Skeletal muscle satellite cell (primary cell): Measurements from ENCODE around the gene MMP8.

Source experiments
- H3K27me3 ChIP-seq: 2 replicates; pipeline ENCODE4 v1.7.0; 2013; ENCODE audit warnings: low read length; ENCODE audit not compliant: control insufficient read depth, insufficient read depth
- H3K36me3 ChIP-seq: 2 replicates; pipeline ENCODE4 v1.7.0; 2013; ENCODE audit warnings: mild to moderate bottlenecking, control low read depth, low read length; ENCODE audit not compliant: insufficient read depth
- H3K4me1 ChIP-seq: 2 replicates; pipeline ENCODE4 v1.7.0; 2013; ENCODE audit warnings: low read length; ENCODE audit not compliant: control insufficient read depth, insufficient read depth
- H3K4me2 ChIP-seq: 2 replicates; pipeline ENCODE4 v1.7.0; 2013; ENCODE audit warnings: mild to moderate bottlenecking, low read length
- H3K4me3 ChIP-seq: 2 replicates; pipeline ENCODE4 v1.7.0; 2013; ENCODE audit warnings: low read length
- H3K9ac ChIP-seq: 2 replicates; pipeline ENCODE4 v1.7.0; 2013; ENCODE audit warnings: mild to moderate bottlenecking, low read depth, low read length, moderate library complexity
- H3K9me3 ChIP-seq: replicated peaks from 2 replicates; pipeline ENCODE4 v1.7.0; 2013; ENCODE audit warnings: mild to moderate bottlenecking, control low read depth, low read length

Gene MMP8

GRCh38 chr11:102717280-102717679, 7.5 kb downstream of the MMP8 start:
- Histone ChIP-seq H3K4me2 (no peak overlapping the region), H3K4me1 (no peaks in the 10 kb centered on the region), H3K9me3 (no peaks in the 10 kb centered on the region), H3K9ac (no peak overlapping the region), H3K27me3 (peaks cover 67% of the 10 kb centered on the region), H3K4me3 (no peak overlapping the region), H3K36me3 (no peaks in the 10 kb centered on the region)

- Histone ChIP-seq H3K4me1 (no peaks in the 10 kb centered on the region), H3K4me2 (no peak overlapping the region), H3K9me3 (no peaks in the 10 kb centered on the region), H3K4me3 (no peak overlapping the region), H3K27me3 (peaks cover 75% of the 10 kb centered on the region), H3K36me3 (no peaks in the 10 kb centered on the region), H3K9ac (no peak overlapping the region)
These were observed 8.2 kb downstream of the MMP8 start for GRCh38 chr11:102716527-102716926.

DNA sequence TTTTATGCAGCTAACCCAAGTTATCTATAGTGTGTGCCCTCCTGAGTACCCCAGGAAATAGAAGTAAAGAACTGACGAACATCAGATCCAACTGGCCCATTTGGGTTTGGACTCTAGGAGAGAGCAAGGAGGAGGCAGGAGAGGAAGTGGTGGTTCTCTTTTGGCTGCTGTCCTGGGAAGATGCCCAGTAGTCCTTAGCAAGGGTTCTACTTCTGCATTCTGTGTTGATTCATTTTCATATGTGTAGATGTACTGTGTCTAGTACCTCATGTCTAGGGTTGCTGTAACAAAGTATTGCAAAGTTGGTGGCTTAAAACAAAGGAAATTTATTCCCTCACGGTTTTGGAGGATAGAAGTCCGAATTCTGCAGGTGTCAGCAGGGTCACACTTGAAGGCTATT, 12.6 kb downstream of the MMP8 start:
- no peak overlapping the region for H3K4me2 ChIP-seq
- peaks cover 60% of the 10 kb centered on the region for H3K27me3 ChIP-seq
- no peaks in the 10 kb centered on the region for H3K9me3 ChIP-seq
- H3K4me3 ChIP-seq: no peak overlapping the region
- H3K9ac ChIP-seq: no peak overlapping the region
- no peaks in the 10 kb centered on the region for H3K36me3 ChIP-seq
- no peaks in the 10 kb centered on the region for H3K4me1 ChIP-seq

DNA sequence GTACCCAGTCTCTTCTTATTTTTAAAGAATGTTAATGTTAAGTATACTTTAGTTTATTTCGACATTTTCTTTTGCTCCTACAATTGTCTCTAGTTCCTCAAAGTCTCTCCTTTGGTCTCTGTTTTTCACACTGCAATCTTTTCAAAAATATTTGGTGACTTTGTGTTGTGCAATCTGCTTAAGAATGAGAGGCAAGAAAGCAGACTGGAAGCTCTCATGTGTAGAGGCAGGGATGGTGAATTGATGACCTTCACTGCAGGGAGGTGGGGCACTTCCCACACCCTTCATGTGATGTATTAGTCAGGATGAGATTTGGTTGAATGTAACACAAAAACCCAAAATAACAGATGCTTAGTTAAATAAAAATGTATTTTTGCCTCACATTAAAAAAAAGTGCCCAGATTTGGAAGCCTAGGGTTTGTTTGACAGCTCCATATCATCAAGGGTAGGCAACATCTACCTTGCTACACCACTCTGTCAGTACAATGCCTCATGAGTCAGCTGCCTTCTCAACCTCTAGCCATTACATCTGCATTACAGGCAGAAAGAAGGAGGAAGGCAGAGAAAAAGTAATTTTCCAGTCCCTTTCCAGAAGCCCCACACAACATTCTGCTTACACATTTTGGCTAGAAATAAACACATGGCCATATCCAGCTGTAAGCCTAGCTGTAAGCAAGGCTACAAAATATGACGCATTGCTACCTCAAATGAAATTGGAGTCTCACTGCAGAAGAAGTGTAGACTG, 15.4 kb downstream of the MMP8 start:
- H3K9ac ChIP-seq: no peak overlapping the region
- no peak overlapping the region for H3K4me2 ChIP-seq
- peaks cover 40% of the 10 kb centered on the region for H3K27me3 ChIP-seq
- no peak overlapping the region for H3K4me3 ChIP-seq
- H3K36me3 ChIP-seq: no peaks in the 10 kb centered on the region
- no peaks in the 10 kb centered on the region for H3K9me3 ChIP-seq
- no peaks in the 10 kb centered on the region for H3K4me1 ChIP-seq

DNA sequence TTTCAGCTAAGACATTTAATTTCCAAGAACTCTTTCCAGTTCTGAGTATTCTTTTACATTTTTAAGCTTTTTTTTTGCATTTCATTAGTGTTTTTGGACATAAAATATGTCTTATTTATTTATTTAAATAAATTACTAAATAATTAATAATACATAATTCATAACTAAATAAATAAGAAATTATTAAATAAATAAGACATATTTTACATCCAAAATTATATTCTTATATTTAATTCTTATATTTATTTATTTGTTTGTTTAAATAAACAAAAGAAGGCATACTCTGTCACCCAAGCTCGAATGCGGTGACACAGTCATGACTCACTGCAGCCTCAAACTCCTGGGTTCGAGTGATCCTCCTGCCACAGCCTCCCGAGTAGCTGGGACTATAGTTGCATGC, 16.1 kb downstream of the MMP8 start:
- no peaks in the 10 kb centered on the region for H3K9me3 ChIP-seq
- H3K4me2 ChIP-seq: no peak overlapping the region
- H3K4me3 ChIP-seq: no peak overlapping the region
- H3K27me3 ChIP-seq: peaks cover 42% of the 10 kb centered on the region
- H3K36me3 ChIP-seq: no peaks in the 10 kb centered on the region
- H3K9ac ChIP-seq: no peak overlapping the region
- H3K4me1 ChIP-seq: no peaks in the 10 kb centered on the region

DNA sequence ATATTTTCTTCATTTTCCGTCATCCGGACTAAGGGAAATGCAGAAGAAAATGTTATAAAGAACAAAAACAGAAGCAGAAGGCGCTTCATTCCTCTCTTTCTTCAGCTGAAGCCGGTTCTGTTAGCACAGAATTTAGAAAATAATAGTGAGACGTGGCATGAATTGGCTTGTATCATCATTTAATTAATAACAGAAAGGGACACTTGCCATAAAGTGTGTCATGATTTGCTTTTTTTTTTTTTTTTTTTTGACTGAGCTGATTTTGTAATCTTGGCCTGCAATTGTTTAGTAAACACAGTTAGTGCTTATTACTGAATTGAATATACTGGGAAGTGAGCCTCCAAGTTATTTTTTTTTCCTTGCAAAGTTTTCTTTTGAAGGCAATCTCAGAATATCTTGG, 19.1 kb downstream of the MMP8 start, which contains the start of gene MMP27:
Gene MMP27 (minus strand): TSS at position 144 of the 400 bp plus-strand sequence. CDS start 55 bp downstream, at position 89.
- H3K9ac ChIP-seq: no peak within 1 kb of the TSS

DNA sequence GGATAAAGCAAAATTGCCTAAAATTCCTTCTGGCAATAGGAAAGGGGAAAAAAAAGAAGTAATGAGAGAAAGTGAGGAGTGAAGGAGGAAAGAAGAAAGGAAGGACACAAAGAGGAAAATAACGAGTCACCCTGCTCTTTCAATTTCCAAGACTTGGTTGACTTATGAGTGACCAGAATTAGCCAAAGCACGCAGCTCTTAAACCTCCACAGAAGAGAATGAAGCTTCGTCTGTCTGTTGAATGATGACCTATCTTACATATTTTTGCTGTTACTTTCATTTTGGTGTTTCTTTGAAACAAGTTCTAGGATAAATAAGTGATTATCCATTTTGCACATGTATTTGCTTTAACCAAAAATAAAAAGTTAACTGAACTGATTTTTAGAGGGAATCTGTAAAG, 19.9 kb downstream of the MMP8 start:
- Histone ChIP-seq H3K27me3 (peaks cover 29% of the 10 kb centered on the region), H3K4me3 (no peak overlapping the region), H3K4me1 (no peaks in the 10 kb centered on the region), H3K9ac (no peak overlapping the region), H3K4me2 (no peak overlapping the region), H3K9me3 (no peaks in the 10 kb centered on the region), H3K36me3 (no peaks in the 10 kb centered on the region)

More for the DNA sequence above, 19.1 kb downstream of the MMP8 start, which contains the start of gene MMP27:
- H3K4me2 ChIP-seq: no peak within 1 kb of the TSS
- no peaks in the 10 kb centered on the region for H3K36me3 ChIP-seq
- no peaks in the 10 kb centered on the region for H3K4me1 ChIP-seq
- H3K9me3 ChIP-seq: no peaks in the 10 kb centered on the region
- H3K4me3 ChIP-seq: no peak within 1 kb of the TSS
- H3K27me3 ChIP-seq: peaks cover 34% of the 10 kb centered on the region

GRCh38 chr11:102703826-102704493, 20.8 kb downstream of the MMP8 start:
- H3K36me3 ChIP-seq: no peaks in the 10 kb centered on the region
- H3K9me3 ChIP-seq: no peaks in the 10 kb centered on the region

DNA sequence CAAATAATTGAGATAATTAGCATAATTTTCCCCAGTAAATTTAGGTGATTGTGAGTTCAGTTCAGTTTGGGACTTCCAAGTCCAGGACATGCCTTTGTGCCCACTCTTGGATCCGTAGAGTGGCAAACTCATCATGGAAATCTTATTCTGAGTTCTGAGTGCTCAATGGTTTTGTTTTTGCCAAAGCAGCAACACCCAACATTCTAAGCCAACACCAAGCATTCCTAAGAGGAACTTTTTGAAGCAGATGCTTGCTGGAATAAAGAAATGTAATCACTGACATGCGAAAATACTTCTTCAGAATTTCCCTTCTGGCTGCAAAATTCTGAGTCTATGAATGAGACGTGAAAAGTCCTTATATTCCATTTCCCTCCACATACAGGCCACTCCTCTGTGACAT, 29.6 kb downstream of the MMP8 start:
- Histone ChIP-seq H3K36me3 (no peaks in the 10 kb centered on the region), H3K9me3 (no peaks in the 10 kb centered on the region), H3K4me3 (no peak overlapping the region), H3K9ac (no peak overlapping the region), H3K4me2 (no peak overlapping the region), H3K4me1 (no peaks in the 10 kb centered on the region), H3K27me3 (peaks cover 31% of the 10 kb centered on the region)

More at GRCh38 chr11:102703826-102704493, 20.8 kb downstream of the MMP8 start:
- H3K9ac ChIP-seq: no peak overlapping the region
- peaks cover 29% of the 10 kb centered on the region for H3K27me3 ChIP-seq
- H3K4me1 ChIP-seq: no peaks in the 10 kb centered on the region
- no peak overlapping the region for H3K4me3 ChIP-seq
- H3K4me2 ChIP-seq: no peak overlapping the region

DNA sequence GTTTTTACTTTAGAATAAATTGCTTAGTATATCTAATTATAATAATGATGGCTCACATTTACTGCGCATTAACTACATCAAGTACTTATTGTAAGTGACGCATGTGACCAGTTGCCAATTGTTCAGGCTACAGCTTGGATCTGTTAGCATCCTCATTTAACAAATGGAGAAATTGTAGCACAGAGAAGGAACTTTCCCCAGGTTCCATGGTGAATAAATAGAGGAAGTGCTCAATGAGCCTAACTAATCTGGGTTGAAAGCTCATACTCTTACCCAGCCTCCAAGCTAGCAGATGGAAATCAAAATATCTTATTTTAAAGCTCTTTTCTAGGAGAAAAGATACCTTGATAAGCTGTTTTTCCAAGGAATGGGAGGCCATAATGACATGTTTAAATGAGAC, 39.0 kb downstream of the MMP8 start:
- Histone ChIP-seq H3K27me3 (peaks cover 2% of the 10 kb centered on the region), H3K9ac (no peak overlapping the region), H3K4me1 (no peaks in the 10 kb centered on the region), H3K4me2 (no peak overlapping the region), H3K4me3 (no peak overlapping the region), H3K36me3 (no peaks in the 10 kb centered on the region), H3K9me3 (no peaks in the 10 kb centered on the region)

DNA sequence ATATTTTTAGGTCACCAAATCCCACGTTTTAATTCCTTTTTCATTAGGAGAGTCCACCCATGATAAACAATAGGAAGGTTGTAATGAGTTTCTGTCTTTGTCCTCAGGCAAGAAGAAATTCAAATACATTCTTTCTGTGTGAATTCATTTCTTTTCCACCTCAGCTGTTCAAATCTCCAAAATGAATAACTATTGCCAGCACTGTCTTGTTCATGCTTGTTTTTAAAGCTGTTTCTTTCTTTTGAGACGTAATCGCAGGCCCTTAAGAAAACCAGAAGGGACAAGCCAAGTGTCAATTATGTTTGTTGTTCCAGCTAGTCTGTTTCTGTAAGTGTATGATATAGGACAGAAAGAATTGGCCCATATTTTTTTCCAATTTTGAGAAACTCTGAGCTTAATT, 39.4 kb downstream of the MMP8 start:
- H3K27me3 ChIP-seq: no peaks in the 10 kb centered on the region
- H3K9ac ChIP-seq: no peak overlapping the region
- no peak overlapping the region for H3K4me2 ChIP-seq
- H3K36me3 ChIP-seq: no peaks in the 10 kb centered on the region
- no peaks in the 10 kb centered on the region for H3K4me1 ChIP-seq
- H3K9me3 ChIP-seq: no peaks in the 10 kb centered on the region
- H3K4me3 ChIP-seq: no peak overlapping the region

DNA sequence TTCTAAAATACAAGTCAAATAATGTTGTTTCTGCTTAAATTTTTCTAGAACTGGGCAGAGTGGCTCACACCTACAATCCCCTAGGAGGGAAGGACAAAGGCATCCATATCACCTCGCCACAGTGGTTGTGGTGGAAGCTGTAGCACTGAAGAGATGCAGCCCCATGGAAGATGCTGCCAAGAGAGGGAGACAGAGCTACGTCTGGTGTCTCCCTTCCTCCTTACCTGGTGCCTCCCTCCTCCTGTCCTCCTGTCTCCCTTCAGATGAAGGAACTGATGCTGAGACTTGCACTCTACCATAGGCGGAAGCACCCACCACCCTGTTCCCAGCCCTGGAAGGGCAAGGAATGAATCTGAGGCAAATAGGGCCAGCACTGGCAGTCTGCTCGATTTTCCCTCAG, 41.5 kb downstream of the MMP8 start:
- Histone ChIP-seq H3K27me3 (no peaks in the 10 kb centered on the region), H3K4me1 (no peaks in the 10 kb centered on the region), H3K9ac (no peak overlapping the region), H3K4me3 (no peak overlapping the region), H3K4me2 (no peak overlapping the region), H3K9me3 (no peaks in the 10 kb centered on the region), H3K36me3 (no peaks in the 10 kb centered on the region)
